HEK293 (cell line): ENCODE data around the gene CDH6.

Source experiments
- CTCF ChIA-PET: fragments of 350-600 bp; formaldehyde crosslinking; extraction: SDS; loops from one replicate; lab custom pipeline; 2021; ENCODE audit warnings: antibody characterized with exemption; lab: Yijun Ruan, JAX
- POLR2A ChIA-PET: fragments of 300-600 bp; formaldehyde crosslinking; extraction: SDS; loops from one replicate; lab custom pipeline; 2020; ENCODE audit warnings: antibody characterized with exemption, inconsistent platforms; lab: Yijun Ruan, JAX
- H3K27ac ChIP-seq: fragments of 200-500 bp; sonication (Bioruptor generic); 2 replicates; pipeline ENCODE4 v1.5.1; 2014; ENCODE audit warnings: low read depth, low read length, control low read depth, inconsistent platforms; ENCODE audit errors: extremely low read depth
- H3K36me3 ChIP-seq, 2 experiments: fragments of 200-500 bp in 1 of 2; sonication (Bioruptor generic) in 1 of 2; 1 replicate in 1 of 2; 2 replicates in 1 of 2; pipeline ENCODE4 v1.5.1; 2014 to 2017; ENCODE audit warnings: inconsistent platforms in 2 of 2, low read length in 2 of 2; ENCODE audit not compliant: control insufficient read depth in 2 of 2, insufficient read depth in 1 of 2
- H3K4me1 ChIP-seq: fragments of 200-500 bp; sonication (Bioruptor generic); 2 replicates; pipeline ENCODE4 v1.5.1; 2014; ENCODE audit warnings: mild to moderate bottlenecking, low read length, inconsistent platforms; ENCODE audit not compliant: control insufficient read depth, insufficient read depth
- H3K4me3 ChIP-seq: 2 replicates; pipeline ENCODE4 v1.5.1; 2011; ENCODE audit warnings: low read depth, mild to moderate bottlenecking, control low read depth, low read length, moderate library complexity
- H3K9me3 ChIP-seq: fragments of 200-500 bp; sonication (Bioruptor generic); 2 replicates; pipeline ENCODE4 v1.5.1; 2014; ENCODE audit warnings: low read depth, low read length, inconsistent platforms; ENCODE audit not compliant: control insufficient read depth, insufficient read depth
- EGR2 ChIP-seq: fragments of 450-650 bp; formaldehyde crosslinking; IDR thresholded peaks from 2 replicates; pipeline ENCODE4 v1.5.1; 2016; ENCODE audit warnings: low read depth, missing biosample characterization, missing genetic modification characterization
- GLIS1 ChIP-seq: fragments of 450-650 bp; formaldehyde crosslinking; IDR thresholded peaks from 2 replicates; pipeline ENCODE4 v1.5.1; 2016; ENCODE audit warnings: missing biosample characterization, missing genetic modification characterization
- IKZF3 ChIP-seq: fragments of 450-650 bp; IDR thresholded peaks from 2 replicates; pipeline ENCODE4 v1.5.0; 2018; ENCODE audit warnings: missing biosample characterization, mild to moderate bottlenecking, missing genetic modification characterization, moderate library complexity
- KLF7 ChIP-seq: fragments of 450-650 bp; formaldehyde crosslinking; IDR thresholded peaks from 2 replicates; pipeline ENCODE4 v1.5.1; 2016; ENCODE audit warnings: missing biosample characterization, missing genetic modification characterization, borderline replicate concordance
- KLF8 ChIP-seq: fragments of 450-650 bp; formaldehyde crosslinking; IDR thresholded peaks from 2 replicates; pipeline ENCODE4 v1.5.1; 2016; ENCODE audit warnings: missing biosample characterization, missing genetic modification characterization
- KLF9 ChIP-seq: fragments of 450-650 bp; formaldehyde crosslinking; IDR thresholded peaks from 2 replicates; pipeline ENCODE4 v1.5.1; 2016; ENCODE audit warnings: missing biosample characterization, missing genetic modification characterization, low read depth
- MEIS1 ChIP-seq: sonication (generic); formaldehyde crosslinking; IDR thresholded peaks from 2 replicates; pipeline ENCODE4 v1.8.1; 2022; ENCODE audit warnings: missing genetic modification reagents, mild to moderate bottlenecking, borderline replicate concordance
- PATZ1 ChIP-seq: fragments of 450-650 bp; formaldehyde crosslinking; IDR thresholded peaks from 2 replicates; pipeline ENCODE4 v1.5.1; 2016; ENCODE audit warnings: missing biosample characterization, missing genetic modification characterization
- SCRT2 ChIP-seq: fragments of 450-650 bp; formaldehyde crosslinking; IDR thresholded peaks from 2 replicates; pipeline ENCODE4 v1.5.1; 2016; ENCODE audit warnings: missing biosample characterization, missing genetic modification characterization
- ZEB2 ChIP-seq: fragments of 450-650 bp; formaldehyde crosslinking; IDR thresholded peaks from 2 replicates; pipeline ENCODE4 v1.5.1; 2016; ENCODE audit warnings: missing biosample characterization, missing genetic modification characterization
- ZFHX2 ChIP-seq: fragments of 450-650 bp; formaldehyde crosslinking; conservative IDR thresholded peaks from 2 replicates; pipeline ENCODE4 v1.5.1; 2016; ENCODE audit warnings: missing biosample characterization, missing genetic modification characterization
- ZNF24 ChIP-seq: fragments of 450-650 bp; formaldehyde crosslinking; IDR thresholded peaks from 2 replicates; pipeline ENCODE4 v1.5.1; 2016; ENCODE audit warnings: missing biosample characterization, missing genetic modification characterization
- ZNF292 ChIP-seq: fragments of 450-650 bp; formaldehyde crosslinking; IDR thresholded peaks from 2 replicates; pipeline ENCODE4 v1.5.1; 2016; ENCODE audit warnings: low read depth, missing biosample characterization, missing genetic modification characterization, borderline replicate concordance
- ZNF426 ChIP-seq: fragments of 450-650 bp; formaldehyde crosslinking; IDR thresholded peaks from 2 replicates; pipeline ENCODE4 v1.5.1; 2017; ENCODE audit warnings: missing biosample characterization, missing genetic modification characterization, mild to moderate bottlenecking, inconsistent platforms, moderate library complexity
- ZNF549 ChIP-seq: fragments of 450-650 bp; IDR thresholded peaks from 2 replicates; pipeline ENCODE4 v1.5.1; 2018; ENCODE audit warnings: missing biosample characterization, missing genetic modification characterization, mild to moderate bottlenecking, inconsistent platforms, moderate library complexity
- ZNF561 ChIP-seq: fragments of 450-650 bp; IDR thresholded peaks from 2 replicates; pipeline ENCODE4 v1.5.1; 2018; ENCODE audit warnings: missing biosample characterization, missing genetic modification characterization, borderline replicate concordance
- ZNF624 ChIP-seq: fragments of 450-650 bp; formaldehyde crosslinking; IDR thresholded peaks from 2 replicates; pipeline ENCODE4 v1.5.1; 2017; ENCODE audit warnings: missing biosample characterization, missing genetic modification characterization
- ZNF747 ChIP-seq: fragments of 450-650 bp; formaldehyde crosslinking; IDR thresholded peaks from 2 replicates; pipeline ENCODE4 v1.5.1; 2016; ENCODE audit warnings: missing biosample characterization, missing genetic modification characterization
- ZSCAN23 ChIP-seq: fragments of 450-650 bp; formaldehyde crosslinking; IDR thresholded peaks from 2 replicates; pipeline ENCODE4 v1.5.1; 2016; ENCODE audit warnings: missing biosample characterization, missing genetic modification characterization
- TF ChIP-seq, protein P1 (sequence below): fragments of 450-650 bp; formaldehyde crosslinking; IDR thresholded peaks from 2 replicates; pipeline ENCODE4 v1.5.1; 2016; ENCODE audit warnings: missing biosample characterization, missing genetic modification characterization
- TF ChIP-seq, protein P2 (sequence below): fragments of 450-650 bp; formaldehyde crosslinking; IDR thresholded peaks from 2 replicates; pipeline ENCODE4 v1.5.1; 2016; ENCODE audit warnings: missing biosample characterization, missing genetic modification characterization
- TF ChIP-seq, protein P3 (sequence below): fragments of 450-650 bp; formaldehyde crosslinking; IDR thresholded peaks from 2 replicates; pipeline ENCODE4 v1.5.1; 2017; ENCODE audit warnings: missing biosample characterization, missing genetic modification characterization

Gene CDH6

GRCh38 chr5:31362931-31363568, 169.6 kb downstream of the CDH6 start:
- no peaks in the 10 kb centered on the region for H3K4me1 ChIP-seq
- no peaks in the 10 kb centered on the region for H3K36me3 ChIP-seq
- no peak overlapping the region for H3K4me3 ChIP-seq
- TF ChIP-seq, protein P1, sequence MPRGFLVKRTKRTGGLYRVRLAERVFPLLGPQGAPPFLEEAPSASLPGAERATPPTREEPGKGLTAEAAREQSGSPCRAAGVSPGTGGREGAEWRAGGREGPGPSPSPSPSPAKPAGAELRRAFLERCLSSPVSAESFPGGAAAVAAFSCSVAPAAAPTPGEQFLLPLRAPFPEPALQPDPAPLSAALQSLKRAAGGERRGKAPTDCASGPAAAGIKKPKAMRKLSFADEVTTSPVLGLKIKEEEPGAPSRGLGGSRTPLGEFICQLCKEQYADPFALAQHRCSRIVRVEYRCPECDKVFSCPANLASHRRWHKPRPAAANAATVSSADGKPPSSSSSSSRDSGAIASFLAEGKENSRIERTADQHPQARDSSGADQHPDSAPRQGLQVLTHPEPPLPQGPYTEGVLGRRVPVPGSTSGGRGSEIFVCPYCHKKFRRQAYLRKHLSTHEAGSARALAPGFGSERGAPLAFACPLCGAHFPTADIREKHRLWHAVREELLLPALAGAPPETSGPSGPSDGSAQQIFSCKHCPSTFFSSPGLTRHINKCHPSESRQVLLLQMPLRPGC (tag by site-specific recombination) = no peak
- peak; percentile 40 for TF ChIP-seq ZFHX2 (tag by site-specific recombination)
- TF ChIP-seq EGR2 (tag by site-specific recombination) = peak; percentile 57; the same call in 1 of the 2 replicates
- no peak for TF ChIP-seq MEIS1 (CRISPR knock-in tag)
- H3K9me3 ChIP-seq = no peaks in the 10 kb centered on the region
- H3K27ac ChIP-seq = no peak overlapping the region
- CTCF ChIA-PET = no interaction called here
- POLR2A ChIA-PET = no interaction called here

- Histone ChIP-seq H3K36me3 (no peaks in the 10 kb centered on the region), H3K4me1 (no peaks in the 10 kb centered on the region), H3K27ac (no peak overlapping the region), H3K9me3 (no peaks in the 10 kb centered on the region)
- CTCF ChIA-PET = interaction anchor here (0.7 kb wide), 1 partner anchor 24 kb away, joined by 3 read pairs; no protein-coding TSS in a partner anchor
- TF ChIP-seq ZEB2 (tag by site-specific recombination) (no peak), KLF9 (tag by site-specific recombination) (no peak), ZNF747 (no peak), ZNF24 (tag by site-specific recombination) (no peak), ZNF549 (tag by site-specific recombination) (no peak), IKZF3 (no peak), ZNF561 (tag by site-specific recombination) (no peak), KLF8 (tag by site-specific recombination) (no peak)
- TF ChIP-seq, protein P1 (tag by site-specific recombination) = no peak
- TF ChIP-seq, protein P2, sequence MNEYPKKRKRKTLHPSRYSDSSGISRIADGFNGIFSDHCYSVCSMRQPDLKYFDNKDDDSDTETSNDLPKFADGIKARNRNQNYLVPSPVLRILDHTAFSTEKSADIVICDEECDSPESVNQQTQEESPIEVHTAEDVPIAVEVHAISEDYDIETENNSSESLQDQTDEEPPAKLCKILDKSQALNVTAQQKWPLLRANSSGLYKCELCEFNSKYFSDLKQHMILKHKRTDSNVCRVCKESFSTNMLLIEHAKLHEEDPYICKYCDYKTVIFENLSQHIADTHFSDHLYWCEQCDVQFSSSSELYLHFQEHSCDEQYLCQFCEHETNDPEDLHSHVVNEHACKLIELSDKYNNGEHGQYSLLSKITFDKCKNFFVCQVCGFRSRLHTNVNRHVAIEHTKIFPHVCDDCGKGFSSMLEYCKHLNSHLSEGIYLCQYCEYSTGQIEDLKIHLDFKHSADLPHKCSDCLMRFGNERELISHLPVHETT = no peak
- TF ChIP-seq, protein P3, sequence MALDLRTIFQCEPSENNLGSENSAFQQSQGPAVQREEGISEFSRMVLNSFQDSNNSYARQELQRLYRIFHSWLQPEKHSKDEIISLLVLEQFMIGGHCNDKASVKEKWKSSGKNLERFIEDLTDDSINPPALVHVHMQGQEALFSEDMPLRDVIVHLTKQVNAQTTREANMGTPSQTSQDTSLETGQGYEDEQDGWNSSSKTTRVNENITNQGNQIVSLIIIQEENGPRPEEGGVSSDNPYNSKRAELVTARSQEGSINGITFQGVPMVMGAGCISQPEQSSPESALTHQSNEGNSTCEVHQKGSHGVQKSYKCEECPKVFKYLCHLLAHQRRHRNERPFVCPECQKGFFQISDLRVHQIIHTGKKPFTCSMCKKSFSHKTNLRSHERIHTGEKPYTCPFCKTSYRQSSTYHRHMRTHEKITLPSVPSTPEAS (tag by site-specific recombination) = no peak
- TF ChIP-seq, all 188 proteins: peak for 0
- H3K4me3 ChIP-seq = no peak overlapping the region
- POLR2A ChIA-PET = no interaction called here
Observed at GRCh38 chr5:31364881-31365636, 171.6 kb downstream of the CDH6 start.

DNA sequence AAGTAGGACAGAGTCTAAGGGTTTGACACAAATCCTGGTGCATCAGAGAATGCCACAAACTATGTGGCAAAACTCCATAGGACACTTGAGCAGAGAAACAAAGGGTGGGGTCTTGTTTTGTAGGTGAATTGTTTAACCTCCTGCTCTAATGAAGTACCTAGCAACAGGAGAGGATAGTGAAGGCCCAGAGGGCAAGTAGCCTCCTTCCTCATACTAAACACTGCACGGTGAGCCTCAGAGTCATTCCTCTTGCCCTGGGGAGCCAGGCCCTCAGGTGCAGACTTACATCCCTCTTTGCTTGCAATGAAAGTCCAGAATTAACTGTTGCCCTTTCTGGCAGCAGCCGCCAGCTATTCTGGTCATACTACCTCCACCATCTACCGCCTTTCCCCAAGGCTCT, 172.3 kb downstream of the CDH6 start:
- H3K36me3 ChIP-seq = no peaks in the 10 kb centered on the region
- H3K4me3 ChIP-seq = no peak overlapping the region
- no peak overlapping the region for H3K27ac ChIP-seq
- ChIA-PET CTCF (no interaction called here), POLR2A (no interaction called here)
- H3K4me1 ChIP-seq = no peaks in the 10 kb centered on the region
- H3K9me3 ChIP-seq = no peaks in the 10 kb centered on the region
- TF ChIP-seq SCRT2 (tag by site-specific recombination) (no peak), ZNF292 (no peak), ZNF624 (tag by site-specific recombination) (no peak), KLF7 (no peak), ZNF426 (tag by site-specific recombination) (no peak), PATZ1 (tag by site-specific recombination) (no peak), GLIS1 (tag by site-specific recombination) (no peak), ZSCAN23 (tag by site-specific recombination) (no peak)
